Measurements from ENCODE around the gene ZNF154.
A peak's percentile ranks its signal among the peaks of the same experiment; 100 is the strongest.

Gene ZNF154

GRCh38 chr19:57664269-57665127 is 44.5 kb downstream of the ZNF154 start:
- H3K4me3 ChIP-seq (ENCODE audit: low read length): peak overlapping the region; percentile 48; the same call in 1 of the 2 replicates
- no peak for TF ChIP-seq ZNF274 (IDR thresholded peaks at IDR 0.05; ENCODE audit: low read depth, low read length)

DNA sequence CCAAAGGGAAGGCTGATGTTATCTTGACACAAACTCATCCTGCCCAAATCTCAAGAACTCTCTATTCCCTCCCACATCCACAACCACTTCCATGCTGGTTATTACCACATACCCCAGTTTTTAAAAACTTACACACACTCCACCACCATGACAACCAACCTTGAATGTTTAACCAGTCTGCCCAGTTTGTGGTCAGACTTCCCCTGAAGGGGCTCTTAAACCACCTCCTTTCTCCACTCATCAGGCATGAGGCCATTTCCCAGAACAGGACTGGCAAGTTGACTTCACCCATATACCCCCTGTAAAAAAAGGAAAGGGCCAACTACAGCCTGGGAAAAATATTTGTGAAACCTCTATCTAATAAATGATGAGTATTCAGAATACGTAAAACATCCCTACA is 52.7 kb downstream of the ZNF154 start:
- TF ChIP-seq ZNF274 (IDR thresholded peaks at IDR 0.05; ENCODE audit: low read depth, low read length): no peak

DNA sequence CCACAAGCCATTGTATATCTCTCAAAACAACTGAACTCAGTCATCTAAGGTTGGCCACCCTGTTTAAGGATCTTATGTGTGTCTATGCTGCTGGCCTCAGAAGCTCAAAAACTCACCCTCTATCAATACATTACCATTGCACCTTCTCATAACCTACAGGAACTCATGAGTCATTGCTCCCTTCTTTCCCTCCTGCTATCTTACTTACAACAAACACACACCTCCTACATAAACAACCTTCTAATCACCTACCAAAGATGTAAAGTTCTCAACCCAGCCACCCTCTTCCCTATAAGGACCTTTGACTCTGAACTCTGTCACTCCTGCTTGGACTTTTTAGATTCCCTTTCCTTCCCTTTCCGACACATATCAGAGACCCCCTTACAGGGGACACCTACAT is 53.6 kb downstream of the ZNF154 start:
- TF ChIP-seq ZNF274 (IDR thresholded peaks at IDR 0.05; ENCODE audit: low read depth, low read length): no peak
- H3K4me3 ChIP-seq (ENCODE audit: low read length): no peak overlapping the region

More for the DNA sequence above, 52.7 kb downstream of the ZNF154 start:
- no peak overlapping the region for H3K4me3 ChIP-seq (ENCODE audit: low read length)

DNA sequence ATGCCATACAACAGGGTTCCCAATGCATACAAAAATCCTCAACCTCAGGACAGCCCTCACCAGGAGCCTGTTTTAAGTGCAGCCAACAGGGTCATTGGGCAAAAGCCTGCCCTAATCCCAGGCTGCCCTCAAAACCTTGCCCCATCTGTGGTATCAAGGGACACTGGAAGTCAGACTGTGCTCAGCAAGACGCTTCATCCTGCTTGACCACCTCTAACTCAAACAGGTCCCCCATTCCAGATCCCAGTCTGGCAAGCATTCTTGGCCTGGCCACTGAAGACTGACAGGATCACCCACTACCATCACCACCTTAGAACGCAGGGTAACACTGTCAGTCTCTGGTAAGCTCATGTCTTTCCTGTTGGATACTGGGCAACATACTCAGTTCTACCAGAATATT is 55.3 kb downstream of the ZNF154 start:
- H3K4me3 ChIP-seq (ENCODE audit: low read length): no peak overlapping the region
- TF ChIP-seq ZNF274 (IDR thresholded peaks at IDR 0.05; ENCODE audit: low read depth, low read length): no peak

- no peak for TF ChIP-seq ZNF274 (IDR thresholded peaks at IDR 0.05; ENCODE audit: low read depth, low read length)
Measured at GRCh38 chr19:57651654-57651996, 57.4 kb downstream of the ZNF154 start.

DNA sequence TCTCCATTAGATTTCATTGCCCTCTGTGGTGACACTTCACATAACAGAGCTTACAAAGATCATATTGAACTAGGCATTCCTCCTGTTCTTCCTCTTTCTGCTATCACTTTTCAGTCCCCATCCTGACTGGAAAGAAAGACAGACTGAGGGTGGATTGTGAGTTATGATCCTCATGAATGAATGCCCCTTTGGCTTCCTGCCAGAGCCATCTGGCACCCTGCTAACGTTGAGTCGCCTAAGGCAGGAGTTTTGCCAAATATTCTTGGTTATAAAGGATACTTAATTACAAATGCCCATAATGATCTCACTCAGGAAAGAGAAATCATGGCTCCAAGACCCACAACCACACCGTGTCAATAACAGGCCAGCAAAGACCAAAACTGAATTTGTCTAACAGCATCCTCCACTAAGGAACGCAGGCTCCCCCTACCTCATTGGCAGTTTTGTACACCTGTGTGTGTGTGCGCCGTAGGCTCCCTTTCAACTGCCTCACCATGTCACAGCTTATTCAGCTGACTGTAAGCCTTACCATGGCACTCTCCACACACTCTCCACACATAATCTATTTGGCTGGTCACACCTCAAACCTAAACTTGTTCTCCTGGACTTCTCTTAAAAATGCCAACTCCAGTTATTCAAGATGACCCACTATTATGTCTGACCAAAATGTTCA is 60.5 kb downstream of the ZNF154 start:
- no peak overlapping the region for H3K4me3 ChIP-seq (ENCODE audit: low read length)
- TF ChIP-seq ZNF274 (IDR thresholded peaks at IDR 0.05; ENCODE audit: low read depth, low read length): no peak

More at GRCh38 chr19:57651654-57651996, 57.4 kb downstream of the ZNF154 start:
- H3K4me3 ChIP-seq (ENCODE audit: low read length): no peak overlapping the region

All from GM08714 (cell line).